AML-193 (cell line): Measurements from ENCODE around the gene CRYZL1.

Experiments
- DNase-seq, 2 experiments: peaks; one replicate each; lab custom pipeline; 2025; lab: John Stamatoyannopoulos, UW

CRYZL1 gene

DNA sequence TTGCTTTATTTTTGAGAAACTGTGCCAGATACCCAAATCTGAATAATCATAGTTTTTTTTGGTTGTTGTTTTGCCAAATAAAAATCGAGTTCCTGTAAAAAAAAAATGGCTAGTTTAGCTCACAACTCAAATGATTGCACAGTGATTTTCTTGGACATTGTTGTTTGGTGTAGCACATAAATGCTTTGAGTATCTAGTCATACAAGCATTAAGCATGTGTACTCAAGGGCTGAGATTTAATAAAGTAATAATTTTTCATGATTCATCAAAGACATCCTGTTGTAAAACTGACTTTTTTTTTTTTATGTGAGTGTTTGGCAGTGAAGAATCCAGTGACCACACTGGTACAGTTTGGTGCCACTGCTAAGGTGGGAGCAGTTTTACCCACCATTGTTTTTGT, 19.6 kb upstream of the CRYZL1 start:
- no peak for DNase-seq

GRCh38 chr21:33660406-33660805, 18.9 kb upstream of the CRYZL1 start:
- no peak for DNase-seq

- no peak for DNase-seq
These were observed 18.0 kb upstream of the CRYZL1 start for GRCh38 chr21:33659568-33659949.

- DNase-seq, result no peak
These were observed 17.5 kb upstream of the CRYZL1 start for GRCh38 chr21:33658919-33659567.

DNA sequence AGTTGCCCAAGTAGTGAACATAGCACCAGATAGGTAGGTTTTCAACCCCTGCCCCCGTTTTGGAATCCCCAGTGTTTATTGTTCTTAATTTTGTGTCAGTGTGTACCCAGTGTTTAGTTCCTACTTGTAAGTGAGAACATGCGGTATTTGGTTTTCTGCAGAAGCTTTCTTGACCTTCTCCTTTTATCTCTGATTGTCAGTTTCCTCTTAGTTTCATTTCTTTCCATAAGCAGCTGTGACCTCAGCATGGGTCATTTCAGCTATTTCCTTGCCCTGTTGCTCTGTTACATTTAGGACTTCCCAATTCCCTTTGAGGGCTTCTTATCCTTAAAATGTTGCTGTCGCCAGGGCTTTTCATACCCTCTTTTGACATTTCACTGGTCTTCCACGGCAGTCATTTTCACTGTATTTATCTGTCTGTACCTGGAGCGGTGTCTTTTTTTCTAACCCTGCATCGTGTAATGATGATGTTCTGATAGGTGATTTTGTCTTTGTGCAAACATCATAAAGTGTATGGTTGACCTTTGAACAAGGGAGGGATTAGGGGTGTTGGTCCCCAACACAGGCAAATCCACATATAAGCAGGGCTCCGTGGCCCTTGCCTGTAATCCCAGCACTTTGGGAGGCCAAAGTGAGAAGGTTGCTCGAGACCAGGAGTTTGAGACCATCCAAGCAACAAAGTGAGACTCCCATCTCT, 15.7 kb upstream of the CRYZL1 start:
- DNase-seq, result no peak

DNA sequence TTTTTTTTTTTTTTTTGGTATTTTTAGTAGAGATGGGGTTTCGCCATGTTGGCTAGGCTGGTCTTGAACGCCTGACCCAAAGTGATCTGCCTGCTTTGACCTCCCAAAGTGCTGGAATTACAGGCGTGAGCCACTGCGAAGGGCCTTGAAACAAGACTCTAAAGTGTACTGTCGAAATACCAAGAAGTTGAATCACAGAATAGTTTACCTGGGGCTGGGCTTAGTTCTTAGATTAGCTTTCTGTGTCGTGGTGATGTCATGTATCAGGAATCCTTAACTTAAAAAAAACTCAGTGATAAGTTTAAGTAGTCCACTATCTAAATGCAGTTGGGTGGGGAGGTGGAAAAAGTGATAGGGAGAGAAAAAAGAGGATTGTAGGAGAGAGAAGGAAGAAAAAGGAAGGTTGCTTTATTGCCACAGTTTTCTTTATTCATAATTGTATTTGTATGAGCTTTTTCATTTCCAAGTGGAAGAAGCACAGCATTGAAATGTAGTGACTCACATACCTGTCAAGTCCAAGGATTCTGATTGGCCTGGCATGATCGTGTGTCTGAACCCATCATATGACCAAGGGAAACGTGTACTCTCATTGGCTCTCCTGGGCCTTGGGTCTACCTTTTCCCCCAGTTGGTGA, 14.2 kb upstream of the CRYZL1 start:
- no peak for DNase-seq

DNA sequence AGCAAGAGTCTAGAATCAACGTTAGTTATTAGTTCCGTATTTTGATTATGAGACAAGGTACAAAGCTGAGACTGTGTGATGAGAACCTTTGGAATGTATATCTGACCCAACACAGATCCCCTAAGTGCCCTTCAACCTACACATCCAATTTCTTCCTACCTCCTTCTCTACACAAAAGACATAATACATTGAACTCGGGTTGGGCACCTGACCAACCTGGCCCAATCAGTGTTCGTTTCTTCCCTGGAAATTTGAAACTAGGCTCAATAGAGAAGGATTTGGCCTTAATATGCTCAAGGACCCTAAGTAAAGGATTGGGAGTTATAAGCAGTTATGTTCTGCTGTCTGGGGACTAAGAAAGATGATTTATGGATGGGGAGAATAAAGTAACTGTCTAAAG, 12.9 kb upstream of the CRYZL1 start:
- no peak for DNase-seq

DNA sequence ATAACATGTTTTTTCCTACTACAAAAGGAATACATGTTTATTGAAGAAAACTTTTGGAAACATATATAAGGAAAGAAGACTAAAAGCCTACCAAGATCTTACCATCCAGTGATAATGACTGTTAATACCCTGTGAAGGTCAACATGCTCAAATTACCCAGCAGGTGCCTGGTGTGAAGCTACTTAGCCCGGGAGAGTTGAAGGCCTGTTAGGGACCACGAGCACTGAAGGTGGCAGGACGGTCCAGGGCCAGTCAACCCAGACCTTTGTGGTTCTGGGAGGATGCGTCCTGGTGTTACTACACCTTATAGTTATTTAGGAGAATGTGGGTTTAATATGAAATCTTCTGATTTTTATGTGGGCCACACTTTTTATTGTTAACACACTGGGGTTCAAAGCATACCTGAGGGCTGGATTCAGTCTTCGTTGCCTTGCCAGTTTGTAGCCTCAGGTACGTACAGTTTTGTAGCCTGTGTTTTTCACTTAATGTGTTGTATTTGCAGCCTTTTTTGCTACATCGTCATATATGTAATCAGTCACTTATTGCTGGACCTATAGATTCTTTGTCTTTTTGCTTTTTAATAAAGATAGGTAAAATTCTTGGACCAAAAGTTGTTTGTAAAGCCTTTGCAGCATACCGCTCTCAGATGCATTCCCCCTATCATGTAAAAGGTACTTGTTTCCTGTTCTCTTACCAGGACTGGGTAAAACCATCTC, 10.6 kb upstream of the CRYZL1 start:
- no peak for DNase-seq

DNA sequence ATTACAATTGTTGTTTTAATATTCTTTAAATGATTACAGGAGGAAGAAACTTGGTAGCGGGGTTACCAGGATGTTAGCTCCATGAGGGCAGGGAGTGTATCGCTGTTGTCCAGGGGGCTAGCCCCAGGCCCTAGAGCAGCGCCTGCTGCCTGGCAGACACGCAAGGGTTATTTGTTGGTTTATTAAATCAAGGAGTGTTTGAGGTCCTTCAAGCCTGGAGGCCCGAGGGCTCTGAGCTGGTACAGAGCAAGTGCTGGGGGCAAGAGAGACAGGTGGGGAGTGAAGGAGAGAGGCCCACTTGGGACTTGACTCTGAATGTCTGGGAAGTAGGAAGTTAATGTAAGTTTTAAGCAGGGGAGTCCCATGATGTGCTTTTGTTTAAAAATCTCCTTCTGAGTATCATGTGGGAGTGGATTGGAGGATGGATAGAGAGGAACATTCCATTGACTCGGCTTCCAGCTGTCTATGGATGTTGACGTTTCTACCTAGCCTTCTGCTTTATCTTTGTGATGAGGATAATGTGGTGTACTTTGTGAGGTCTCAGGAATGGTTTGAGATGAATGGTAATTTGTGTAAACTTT, 9.5 kb upstream of the CRYZL1 start:
- DNase-seq, result no peak

DNA sequence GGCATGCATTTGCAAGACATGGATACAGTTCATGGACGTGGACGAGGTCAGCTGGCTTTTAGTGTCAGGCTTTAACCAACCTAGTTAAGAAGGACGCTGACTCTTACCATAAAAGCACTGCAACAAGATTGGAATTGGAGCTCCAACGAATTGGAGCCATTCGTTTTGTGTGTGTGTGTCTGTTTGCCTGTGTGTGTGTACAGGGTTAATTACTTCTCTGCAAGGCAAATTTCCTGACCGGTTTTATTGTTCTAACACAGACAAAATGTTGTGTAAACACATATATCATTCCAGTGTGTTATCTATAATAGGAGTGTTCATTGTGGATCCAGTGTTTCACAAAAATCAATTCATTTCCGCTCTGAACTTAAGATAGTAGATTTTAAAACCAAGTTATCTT, 8.7 kb upstream of the CRYZL1 start:
- DNase-seq, result no peak

GRCh38 chr21:33648555-33648954, 7.0 kb upstream of the CRYZL1 start:
- DNase-seq, result no peak

DNA sequence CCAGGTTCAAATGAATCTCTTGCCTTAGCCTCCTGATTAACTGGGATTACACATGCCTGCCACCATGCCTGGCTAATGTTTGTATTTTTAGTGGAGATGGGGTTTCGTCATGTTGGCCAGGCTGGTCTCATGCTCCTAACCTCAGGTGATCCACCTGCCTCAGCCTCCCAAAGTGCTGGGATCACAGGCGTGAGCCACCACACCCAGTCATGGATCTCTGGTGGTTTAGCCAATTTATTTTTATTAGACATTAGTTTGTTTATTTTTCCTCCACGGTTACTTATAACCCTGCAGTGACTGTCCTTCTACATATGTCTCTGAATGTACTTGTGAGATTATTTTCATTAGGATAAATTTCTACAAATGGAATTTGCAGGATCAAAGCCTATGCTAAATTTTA, 6.0 kb upstream of the CRYZL1 start:
- no peak for DNase-seq

GRCh38 chr21:33645730-33646129, 4.2 kb upstream of the CRYZL1 start:
- no peak for DNase-seq

- DNase-seq, result no peak
These were observed 3.0 kb upstream of the CRYZL1 start for GRCh38 chr21:33644383-33645074.

GRCh38 chr21:33643658-33644311, 2.2 kb upstream of the CRYZL1 start:
- no peak for DNase-seq

DNA sequence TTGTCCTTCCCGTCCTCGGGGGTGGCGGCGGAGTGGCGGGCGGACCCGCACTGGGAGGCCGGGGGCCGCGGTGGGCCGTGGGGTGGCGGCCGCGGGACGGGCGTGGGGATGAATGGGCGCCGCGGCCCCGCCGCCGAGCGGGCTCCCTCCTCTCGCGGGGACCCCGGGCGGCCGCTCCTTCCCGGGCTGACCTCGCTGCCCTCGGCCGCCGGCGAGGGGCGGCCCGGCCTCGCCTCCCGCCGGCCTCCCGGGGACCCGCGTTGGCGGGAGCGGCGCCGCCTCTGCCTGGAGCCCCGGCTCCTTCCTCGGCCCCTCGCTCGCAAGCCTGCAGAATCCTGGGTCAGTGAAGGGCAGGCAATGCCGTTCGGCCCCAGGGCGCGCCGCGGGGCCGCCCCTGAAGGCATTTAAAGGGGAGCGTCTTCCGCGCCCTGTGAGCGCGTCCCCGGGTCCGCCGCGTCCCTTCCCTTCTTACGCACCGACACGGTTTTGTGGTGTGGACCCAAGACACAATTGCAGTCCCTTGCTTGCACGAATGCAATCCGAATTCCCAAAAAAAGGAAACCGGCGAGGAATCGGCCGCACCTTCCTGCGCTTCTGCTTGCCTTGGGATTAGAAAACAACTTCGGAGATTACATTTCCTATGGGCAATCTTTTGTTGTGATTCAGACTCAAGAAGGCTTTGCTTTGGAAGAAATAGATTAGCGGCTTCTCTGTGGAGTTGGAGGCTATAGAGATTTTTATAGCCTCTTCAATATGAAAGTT, 1.5 kb upstream of the CRYZL1 start:
- DNase-seq, result no peak

- DNase-seq, result peak; percentile 88 to 89
These were observed 720 bp upstream of the CRYZL1 start, which contains the start of gene ITSN1 for GRCh38 chr21:33642027-33642895. Gene ITSN1 (plus strand): TSS chr21:33642501. CDS start chr21:33718829, 76,328 bp downstream.

- DNase-seq, result no peak
These were observed 717 bp downstream of the CRYZL1 start for GRCh38 chr21:33640697-33641351.

GRCh38 chr21:33634254-33634653, 7.3 kb downstream of the CRYZL1 start:
- DNase-seq, result no peak
